Karpas-422 (cell line): ENCODE measurements around the gene PTMA. TPM values are rescaled to one million over a fixed set of nuclear protein-coding genes. Genes with fewer than 3 reads are reported as not detected.
A peak's percentile ranks its signal among the peaks of the same experiment; 100 is the strongest.

ENCODE experiments used
- DNase-seq: peaks from one replicate; pipeline ENCODE4 v3.0.0-alpha.2; 2015
- H2AFZ ChIP-seq: fragments of 200-600 bp; sonication (generic); 2 replicates; pipeline ENCODE4 v1.6.1; 2014; ENCODE audit warnings: antibody characterized with exemption, low read length, mixed read lengths
- H3K27ac ChIP-seq: fragments of 200-600 bp; sonication (generic); 2 replicates; pipeline ENCODE4 v1.5.1; 2014; ENCODE audit warnings: mild to moderate bottlenecking, low read length, moderate library complexity
- H3K27me3 ChIP-seq: fragments of 200-600 bp; sonication (generic); 2 replicates; pipeline ENCODE4 v1.6.1; 2014; ENCODE audit warnings: low read length, mixed read lengths
- H3K36me3 ChIP-seq: fragments of 200-600 bp; sonication (generic); 2 replicates; pipeline ENCODE4 v1.6.1; 2014; ENCODE audit warnings: low read length, mixed read lengths; ENCODE audit not compliant: insufficient read depth
- H3K4me1 ChIP-seq: fragments of 200-600 bp; sonication (generic); 2 replicates; pipeline ENCODE4 v1.6.1; 2014; ENCODE audit warnings: mild to moderate bottlenecking, low read length, mixed read lengths
- H3K4me2 ChIP-seq: fragments of 200-600 bp; sonication (generic); 2 replicates; pipeline ENCODE4 v1.6.1; 2014; ENCODE audit warnings: low read length, low read depth, mild to moderate bottlenecking; ENCODE audit not compliant: poor library complexity, severe bottlenecking
- H3K4me3 ChIP-seq: fragments of 200-600 bp; sonication (generic); 2 replicates; pipeline ENCODE4 v1.5.1; 2014; ENCODE audit warnings: mild to moderate bottlenecking, antibody characterized with exemption, low read length, mixed read lengths
- H3K79me2 ChIP-seq: fragments of 200-600 bp; sonication (generic); 2 replicates; pipeline ENCODE4 v1.6.1; 2014; ENCODE audit warnings: mild to moderate bottlenecking, low read length, mixed read lengths
- H3K9ac ChIP-seq: fragments of 200-600 bp; sonication (generic); 2 replicates; pipeline ENCODE4 v1.6.0; 2014; ENCODE audit warnings: low read length
- H3K9me2 ChIP-seq: fragments of 200-600 bp; sonication (generic), shearing (Covaris generic); replicated peaks from 2 replicates; pipeline ENCODE4 v1.6.0; 2014; ENCODE audit warnings: mild to moderate bottlenecking, low read length, moderate library complexity; ENCODE audit not compliant: insufficient read depth
- H3K9me3 ChIP-seq: fragments of 300-700, 200-600 bp; sonication (generic); 2 replicates; pipeline ENCODE4 v1.6.1; 2014; ENCODE audit warnings: low read length, mixed read lengths
- H4K20me1 ChIP-seq: fragments of 200-600 bp; sonication (generic); 2 replicates; pipeline ENCODE4 v1.6.1; 2014; ENCODE audit warnings: mild to moderate bottlenecking, antibody characterized with exemption, low read length, low read depth; ENCODE audit not compliant: insufficient read depth
- total RNA-seq: library from RNA; depleted of rRNA; stranded (reverse); fragments of >200 nt; shearing (Covaris generic); gene quantifications from 2 replicates; pipeline ENCODE4 v1.2.3, GENCODE V29; 2014; ENCODE audit warnings: low replicate concordance

PTMA gene
- total RNA-seq, 1 experiment from 2014 or later: 1,657 TPM

DNA sequence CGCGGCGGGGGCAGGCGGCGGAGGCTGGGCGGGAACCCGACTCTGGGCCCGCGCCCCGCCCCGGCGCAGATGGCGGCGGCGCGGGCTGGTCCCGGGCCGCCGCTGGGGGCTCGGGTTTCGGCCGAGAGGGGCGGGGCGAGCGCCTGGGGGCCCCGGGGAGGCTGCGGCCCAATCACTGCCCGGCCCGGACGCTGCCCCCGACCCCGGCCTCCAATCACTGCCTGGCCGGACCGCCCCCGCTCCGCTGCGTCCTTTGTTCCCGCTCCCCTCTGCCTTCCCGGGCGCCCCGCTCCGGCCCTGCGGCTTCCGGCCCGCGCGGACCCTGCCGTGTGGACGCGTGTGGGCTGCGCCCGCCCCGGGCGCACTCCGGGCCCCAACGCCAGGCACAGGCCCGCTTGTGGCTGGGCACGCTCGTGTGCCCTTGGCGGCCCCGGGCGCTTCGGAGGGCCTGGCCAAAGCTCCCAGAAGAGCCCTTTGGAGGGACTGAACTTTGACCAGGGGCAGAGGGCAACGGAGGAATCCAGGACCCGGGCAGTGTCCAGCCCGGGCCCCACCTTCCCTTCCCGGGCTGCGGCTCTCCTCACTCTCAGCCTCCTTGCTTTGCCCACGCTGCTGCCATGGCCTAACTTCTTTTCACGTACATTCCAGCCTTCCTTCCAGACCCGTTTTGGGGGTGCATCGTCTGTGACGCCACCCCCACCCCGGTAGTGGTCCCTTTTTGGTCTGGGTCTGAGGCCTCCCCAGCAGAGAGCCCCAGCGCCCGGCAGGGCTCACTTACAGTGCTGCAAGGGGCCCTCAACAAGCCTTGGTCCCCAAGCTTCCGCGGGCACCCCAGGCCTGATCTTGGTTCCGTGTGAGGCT, 27.1 kb upstream of the PTMA start:
- peak overlapping the region; percentile 97 for H3K9ac ChIP-seq
- no peaks in the 10 kb centered on the region for H3K9me3 ChIP-seq
- H3K4me3 ChIP-seq: peak overlapping the region; percentile 76
- no peaks in the 10 kb centered on the region for H3K36me3 ChIP-seq
- H4K20me1 ChIP-seq: no peaks in the 10 kb centered on the region
- H3K9me2 ChIP-seq: no peaks in the 10 kb centered on the region
- peaks cover 71% of the 10 kb centered on the region for H3K4me1 ChIP-seq
- peaks cover 25% of the 10 kb centered on the region for H3K79me2 ChIP-seq
- H3K27ac ChIP-seq: peak overlapping the region; percentile 97
- DNase-seq: peak; percentile 94
- peak overlapping the region; percentile 100 for H3K4me2 ChIP-seq
- peak overlapping the region; percentile 60; the same call in 1 of the 2 replicates for H2AFZ ChIP-seq
- no peaks in the 10 kb centered on the region for H3K27me3 ChIP-seq

DNA sequence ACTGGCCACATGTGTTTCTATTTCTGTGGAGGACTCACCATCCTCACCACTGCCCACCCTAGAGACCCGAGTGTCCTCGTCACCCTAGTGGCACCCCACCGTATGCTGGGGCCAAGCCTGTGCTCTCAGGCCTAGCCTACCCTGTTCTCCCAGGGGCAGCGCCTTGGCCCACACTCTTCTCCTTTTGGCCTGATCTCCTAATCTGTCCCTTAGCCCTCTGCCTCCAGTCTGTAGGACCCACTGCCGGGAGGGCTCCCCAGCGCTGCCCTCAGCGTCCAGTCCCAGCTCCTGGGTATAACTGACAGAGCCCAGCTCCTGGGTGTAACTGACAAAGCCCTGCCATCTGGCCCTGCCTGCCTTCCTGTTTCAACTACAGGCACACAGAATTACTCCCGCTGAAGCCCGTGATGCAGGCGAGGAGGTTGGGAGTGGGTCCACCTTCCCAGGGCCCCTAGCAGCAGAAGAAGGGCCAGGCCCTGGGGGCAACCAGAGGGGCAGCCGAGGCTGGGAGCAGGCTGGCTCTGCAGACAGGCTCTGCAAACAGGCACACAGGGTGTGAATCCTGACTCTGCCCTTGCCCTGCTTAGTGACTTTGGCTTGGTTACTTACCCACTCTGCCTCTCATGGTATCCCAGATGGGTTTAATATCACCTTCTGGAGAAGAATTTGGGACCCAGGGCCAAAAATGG, 25.6 kb upstream of the PTMA start:
- H3K4me1 ChIP-seq: peaks cover 78% of the 10 kb centered on the region
- no peaks in the 10 kb centered on the region for H3K36me3 ChIP-seq
- H3K9me3 ChIP-seq: no peaks in the 10 kb centered on the region
- H4K20me1 ChIP-seq: no peaks in the 10 kb centered on the region
- H3K27me3 ChIP-seq: no peaks in the 10 kb centered on the region
- H3K4me3 ChIP-seq: peak overlapping the region; percentile 76; the same call in 1 of the 2 replicates
- no peak overlapping the region for H2AFZ ChIP-seq
- peak overlapping the region; percentile 97 for H3K27ac ChIP-seq
- peaks cover 33% of the 10 kb centered on the region for H3K79me2 ChIP-seq
- peak overlapping the region; percentile 100 for H3K4me2 ChIP-seq
- DNase-seq: no peak
- no peaks in the 10 kb centered on the region for H3K9me2 ChIP-seq
- H3K9ac ChIP-seq: peak overlapping the region; percentile 97

DNA sequence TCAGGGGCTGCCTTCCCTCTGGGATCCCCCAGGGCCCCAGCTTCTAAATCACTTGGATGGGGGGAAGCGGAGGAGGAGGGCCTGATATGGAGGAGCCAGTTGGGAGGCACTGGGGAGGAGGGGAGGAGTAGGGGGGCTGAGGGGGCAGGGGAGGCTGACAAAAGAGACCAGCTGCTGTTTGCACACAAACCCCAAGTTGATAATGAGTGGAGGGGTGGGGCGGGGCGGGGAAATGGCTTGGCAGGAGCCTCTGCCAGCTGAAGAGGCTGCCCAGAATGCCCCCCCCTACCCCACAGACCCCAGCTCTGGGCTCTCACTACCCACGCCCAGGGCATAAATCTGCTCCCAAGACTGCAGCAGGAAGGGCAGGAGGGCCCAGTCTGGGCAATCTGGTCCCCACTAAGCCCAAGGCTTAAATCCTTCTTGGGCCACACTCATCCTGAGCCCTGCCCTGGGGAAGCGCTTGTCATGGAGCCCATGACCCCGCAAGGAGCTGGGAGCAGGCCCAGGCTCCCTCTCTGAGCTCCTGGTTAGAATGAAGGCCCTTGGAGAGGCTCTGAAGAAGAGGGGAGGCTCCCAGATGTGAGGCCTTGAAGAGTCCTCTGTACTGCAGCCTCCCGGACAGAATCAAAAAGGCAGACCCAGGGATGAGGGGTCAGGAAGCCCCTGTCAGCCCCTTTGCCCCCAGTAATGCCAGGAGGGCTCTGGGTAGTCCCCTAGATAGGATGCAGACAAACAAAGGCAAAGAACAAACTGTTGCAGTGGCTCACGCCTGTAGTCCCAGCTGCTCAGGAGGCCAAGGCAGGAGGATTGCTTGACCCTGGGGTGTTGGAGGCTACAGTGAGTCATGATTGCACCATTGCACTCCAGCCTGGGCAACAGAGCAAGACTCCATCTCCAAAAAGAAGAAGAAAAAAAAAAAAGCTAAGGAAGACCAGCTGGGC, 24.8 kb upstream of the PTMA start:
- no peaks in the 10 kb centered on the region for H3K9me2 ChIP-seq
- H3K9ac ChIP-seq: peak overlapping the region; percentile 97
- no peak overlapping the region for H2AFZ ChIP-seq
- peak; percentile 53 for DNase-seq
- no peaks in the 10 kb centered on the region for H3K9me3 ChIP-seq
- no peaks in the 10 kb centered on the region for H4K20me1 ChIP-seq
- no peaks in the 10 kb centered on the region for H3K27me3 ChIP-seq
- peaks cover 78% of the 10 kb centered on the region for H3K4me1 ChIP-seq
- peak overlapping the region; percentile 76 for H3K4me3 ChIP-seq
- H3K79me2 ChIP-seq: peaks cover 33% of the 10 kb centered on the region
- no peaks in the 10 kb centered on the region for H3K36me3 ChIP-seq
- peak overlapping the region; percentile 100 for H3K4me2 ChIP-seq
- H3K27ac ChIP-seq: peak overlapping the region; percentile 97

DNA sequence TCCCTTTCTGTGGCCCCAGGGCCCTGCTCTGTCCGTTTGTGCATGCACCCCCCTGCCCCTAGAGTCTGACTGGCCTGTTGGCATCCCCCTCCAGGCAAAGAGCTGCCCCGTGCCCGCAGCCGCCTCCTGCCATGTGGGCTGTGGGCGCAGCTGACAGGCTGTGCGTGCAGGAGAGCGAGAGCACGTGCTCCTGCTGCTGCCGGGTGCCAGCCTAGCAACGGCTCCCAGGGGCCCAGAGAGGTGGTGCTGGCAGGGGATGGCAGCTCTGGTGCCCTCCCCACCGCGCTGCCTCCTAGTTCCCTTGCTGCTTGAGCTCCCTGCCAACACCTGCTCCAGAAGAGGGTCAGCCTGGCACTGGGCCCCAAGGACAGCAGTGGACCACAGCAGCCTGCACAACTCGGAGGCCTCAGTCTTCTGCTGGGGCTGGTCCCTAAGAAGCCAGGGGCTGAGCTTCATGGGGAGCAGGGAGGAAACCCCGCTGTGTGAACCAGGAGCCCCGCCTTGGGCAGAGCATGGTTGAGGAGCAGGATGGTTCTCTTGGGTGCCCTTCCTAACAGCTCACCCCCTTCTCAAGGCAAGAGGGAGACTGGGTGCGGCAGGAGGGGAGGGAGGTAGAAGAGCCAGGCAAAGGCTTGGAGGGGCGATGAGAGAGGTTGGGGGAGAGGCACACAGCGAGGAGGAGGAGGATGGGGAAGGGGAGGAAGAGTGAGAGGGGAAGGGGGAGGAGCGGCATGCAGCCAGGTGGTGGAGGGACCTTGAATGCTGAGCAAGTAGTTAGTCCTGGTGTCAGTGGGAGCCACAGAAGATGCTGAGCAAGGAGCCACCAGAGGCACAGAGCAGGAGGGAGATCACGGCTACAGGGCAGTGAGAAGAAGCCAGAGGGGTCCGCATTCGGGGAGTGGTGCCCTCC, 23.8 kb upstream of the PTMA start:
- Histone ChIP-seq H3K27me3 (no peaks in the 10 kb centered on the region), H3K9ac (peak overlapping the region; percentile 97), H3K9me2 (no peaks in the 10 kb centered on the region), H4K20me1 (no peaks in the 10 kb centered on the region), H2AFZ (no peak overlapping the region), H3K4me2 (peak overlapping the region; percentile 100), H3K4me3 (peak overlapping the region; percentile 76), H3K27ac (peak overlapping the region; percentile 97), H3K4me1 (peaks cover 78% of the 10 kb centered on the region), H3K36me3 (no peaks in the 10 kb centered on the region), H3K9me3 (no peaks in the 10 kb centered on the region), H3K79me2 (peaks cover 33% of the 10 kb centered on the region)
- peak; percentile 92 for DNase-seq

DNA sequence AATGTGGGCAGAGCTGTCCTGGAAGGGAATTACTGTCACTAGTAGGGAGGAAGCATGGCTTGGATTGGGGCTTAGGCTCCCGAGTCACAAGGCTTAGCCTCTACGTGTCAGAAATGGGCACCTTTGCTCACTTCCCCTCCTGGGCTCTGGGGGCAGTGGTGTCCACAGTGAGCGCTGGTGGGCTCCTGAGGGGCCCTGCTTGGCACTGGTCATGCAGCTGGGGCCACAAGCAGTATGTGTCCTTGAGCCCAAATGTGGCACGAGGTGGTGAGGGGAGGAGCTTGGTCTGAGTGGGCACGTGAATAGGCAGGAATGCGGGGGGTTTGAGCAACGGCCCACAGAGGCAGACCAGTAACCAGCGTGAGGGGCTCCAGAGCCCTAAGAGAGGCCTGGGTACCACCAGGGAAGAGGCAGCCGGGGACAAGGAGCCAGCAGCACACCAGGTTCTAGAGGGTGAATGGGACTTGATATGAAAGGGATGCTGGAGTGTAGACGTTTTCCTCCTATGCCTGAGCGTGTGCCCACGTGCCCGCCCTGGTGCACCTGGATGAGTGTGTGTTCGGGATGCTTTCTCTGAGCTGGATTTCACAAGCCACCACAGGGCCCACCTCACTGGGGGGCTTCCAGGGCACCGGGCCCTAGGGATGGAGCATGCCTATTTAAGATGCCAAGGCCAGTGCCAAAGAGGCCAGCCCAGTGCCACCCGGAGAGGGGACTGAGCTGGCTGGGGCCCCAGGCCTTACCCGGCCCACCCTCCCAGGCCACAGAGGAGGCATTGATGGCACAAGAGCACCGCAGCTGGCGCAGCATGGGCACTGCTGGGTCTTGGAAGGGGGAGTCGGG, 22.8 kb upstream of the PTMA start:
- no peaks in the 10 kb centered on the region for H4K20me1 ChIP-seq
- H3K36me3 ChIP-seq: no peaks in the 10 kb centered on the region
- H3K79me2 ChIP-seq: peaks cover 33% of the 10 kb centered on the region
- no peaks in the 10 kb centered on the region for H3K9me2 ChIP-seq
- peak overlapping the region; percentile 97 for H3K27ac ChIP-seq
- peak overlapping the region; percentile 76 for H3K4me3 ChIP-seq
- H3K4me2 ChIP-seq: peak overlapping the region; percentile 100
- H3K9ac ChIP-seq: peak overlapping the region; percentile 97
- H2AFZ ChIP-seq: no peak overlapping the region
- H3K27me3 ChIP-seq: no peaks in the 10 kb centered on the region
- peaks cover 70% of the 10 kb centered on the region for H3K4me1 ChIP-seq
- no peaks in the 10 kb centered on the region for H3K9me3 ChIP-seq
- DNase-seq: peak; percentile 93

DNA sequence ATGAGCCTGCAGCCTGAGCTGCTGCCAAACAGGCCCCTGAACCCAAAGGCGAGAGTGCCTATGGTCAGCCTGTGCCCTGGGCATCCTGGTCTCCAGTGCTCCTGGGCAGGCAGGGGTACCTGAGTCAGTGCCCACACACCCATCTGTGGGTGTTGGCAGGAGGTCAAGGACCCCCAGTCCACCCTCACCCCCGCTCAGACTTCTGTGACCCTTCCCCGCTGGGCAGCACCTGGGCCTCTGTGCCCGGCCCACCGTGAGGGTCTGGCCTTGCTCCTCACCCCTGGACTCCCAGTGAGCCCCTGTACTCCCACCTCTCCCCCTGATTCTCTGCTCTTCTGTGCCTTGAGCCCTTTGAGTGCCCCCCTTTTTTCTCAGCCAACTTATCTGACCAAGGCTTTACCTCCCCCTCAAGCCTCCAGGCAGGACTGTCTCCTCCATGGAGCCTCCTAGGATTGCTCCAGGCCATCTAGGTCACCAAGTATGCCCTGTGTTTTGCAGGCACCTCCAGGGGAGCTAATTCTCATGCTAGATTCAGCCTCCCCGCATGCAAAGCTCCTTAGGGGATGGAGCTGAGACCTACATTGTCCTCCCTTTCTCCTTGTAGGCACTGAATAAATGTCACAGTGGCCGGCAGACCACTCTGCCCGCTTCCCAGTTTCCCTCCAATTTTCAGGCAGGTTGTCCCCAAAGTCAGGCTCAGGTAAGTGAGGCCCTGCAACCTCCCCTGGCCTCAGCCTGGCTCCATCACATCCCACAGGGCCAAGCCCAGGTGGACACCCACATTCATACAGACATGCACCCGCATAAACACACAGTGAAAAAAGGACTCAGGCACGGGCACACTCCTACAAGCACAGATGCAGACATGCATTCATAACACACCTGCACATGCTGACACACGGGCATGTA, 21.9 kb upstream of the PTMA start:
- Histone ChIP-seq H4K20me1 (no peaks in the 10 kb centered on the region), H3K4me3 (peak overlapping the region; percentile 76), H3K36me3 (no peaks in the 10 kb centered on the region), H3K4me2 (peak overlapping the region; percentile 100), H3K27ac (peak overlapping the region; percentile 97), H3K27me3 (no peaks in the 10 kb centered on the region), H3K79me2 (peaks cover 32% of the 10 kb centered on the region), H3K9me3 (no peaks in the 10 kb centered on the region), H3K4me1 (peaks cover 64% of the 10 kb centered on the region), H3K9me2 (no peaks in the 10 kb centered on the region), H3K9ac (peak overlapping the region; percentile 97), H2AFZ (no peak overlapping the region)
- peak; percentile 51 for DNase-seq
